H1 (cell line): Measurements from ENCODE around the gene PRKAR2B. TPM values are rescaled to one million over a fixed set of nuclear protein-coding genes. Genes with fewer than 3 reads are reported as not detected.

Experiments
- CHD1 ChIP-seq: IDR thresholded peaks from 2 replicates; pipeline ENCODE4 v1.6.1; 2012; ENCODE audit warnings: low read depth, low read length, improper control_type of control experiment
- CTBP2 ChIP-seq: IDR thresholded peaks from 2 replicates; pipeline ENCODE4 v1.7.0; 2011; ENCODE audit warnings: borderline replicate concordance, mild to moderate bottlenecking, moderate library complexity, mixed read lengths, low read length; ENCODE audit not compliant: insufficient read depth, insufficient read length
- CTCF ChIP-seq, 3 experiments: IDR thresholded peaks; 1 replicate in 2 of 3; 2 replicates in 1 of 3; pipeline versions ENCODE4 v1.5.1 to v1.6.1; 2011; ENCODE audit warnings: low read length in 3 of 3, mild to moderate bottlenecking in 3 of 3, inconsistent platforms in 2 of 3, low read depth in 1 of 3, moderate library complexity in 1 of 3; ENCODE audit not compliant: insufficient read depth in 1 of 3; ENCODE audit errors: control extremely low read depth in 1 of 3
- NRF1 ChIP-seq: IDR thresholded peaks from 2 replicates; pipeline ENCODE4 v1.6.1; 2011; ENCODE audit warnings: mild to moderate bottlenecking, low read depth, low read length, improper control_type of control experiment
- SIRT6 ChIP-seq: IDR thresholded peaks from one replicate; pipeline ENCODE4 v1.7.1; 2012; ENCODE audit warnings: low read length, inconsistent platforms
- SIX5 ChIP-seq: IDR thresholded peaks from 2 replicates; pipeline ENCODE4 v1.6.1; 2011; ENCODE audit warnings: mild to moderate bottlenecking, low read depth, low read length
- SRF ChIP-seq: IDR thresholded peaks from 2 replicates; pipeline ENCODE4 v1.6.1; 2011; ENCODE audit warnings: mild to moderate bottlenecking, low read depth, low read length, moderate library complexity
- TBP ChIP-seq: IDR thresholded peaks from 2 replicates; pipeline ENCODE4 v1.6.1; 2011; ENCODE audit warnings: low read depth, low read length, improper control_type of control experiment
- ZNF274 ChIP-seq: IDR thresholded peaks from 2 replicates; pipeline ENCODE4 v1.7.0; 2012; ENCODE audit warnings: low read length, borderline replicate concordance; ENCODE audit errors: extremely low read depth
- polyA plus RNA-seq, 7 experiments: library from polyadenylated mRNA; depleted of rRNA in 3 of 7; stranded (reverse) in 5 of 7; unstranded in 2 of 7; fragments of >200 nt in 5 of 7; fragments of 200-250 nt in 2 of 7; gene quantifications; 1 replicate in 5 of 7; 2 replicates in 1 of 7; 4 replicates in 1 of 7; pipeline versions ENCODE4 v1.2.1 to v1.2.3, GENCODE V29; 2011 to 2013; ENCODE audit warnings: missing spikeins in 2 of 7, mixed read lengths in 2 of 7
- total RNA-seq: library from RNA; stranded (reverse); fragmentation: NEBNext Ultra II Directional; extraction: Animal tissue kit (Norgen Biotek cat#: 25700); gene quantifications from 2 replicates; pipeline ENCODE4 v1.2.1, GENCODE V29; 2021

The PRKAR2B gene
- total and polyA plus RNA-seq, 2 of the 8 experiments (the other 6 are each of a cell fraction or from before 2014, with no cell fraction given) = 10.4 to 37.0 TPM

GRCh38 chr7:107103369-107103768, 58.9 kb downstream of the PRKAR2B start (continued):
- TF ChIP-seq CTCF (IDR thresholded peaks at IDR 0.05; ENCODE audit: control extremely low read depth in 1 of 3, insufficient read depth in 1 of 3, low read depth in 1 of 3, low read length in 3 of 3) = no peak
- TF ChIP-seq NRF1 = no peak
- TF ChIP-seq TBP = no peak
- no peak for TF ChIP-seq CTBP2
- no peak for TF ChIP-seq SIX5
- no peak for TF ChIP-seq ZNF274
- TF ChIP-seq SRF = no peak
- no peak for TF ChIP-seq SIRT6
- TF ChIP-seq CHD1 = no peak
